Gastroesophageal sphincter (tissue), 4 donors: Measurements from ENCODE around the gene EPHB1. TPM values are rescaled to one million over a fixed set of nuclear protein-coding genes. Genes with fewer than 3 reads are reported as not detected.

ENCODE experiments used
- ATAC-seq: fragments of 150-250 bp; one replicate; pipeline ENCODE4 v1.9.1; 2016; ENCODE audit warnings: mild to moderate bottlenecking, moderate library complexity
- H3K27ac ChIP-seq, 4 donors: fragments of 200-600 bp; sonication (generic) in 3 of 4; 1 replicate in 3 of 4; 2 replicates in 1 of 4; pipeline ENCODE4 v1.5.1; 2016 to 2019
- H3K27me3 ChIP-seq: fragments of 200-600 bp; sonication (generic); one replicate; pipeline ENCODE4 v1.5.1; 2019
- H3K36me3 ChIP-seq, 2 donors: fragments of 200-600 bp; sonication (generic); one replicate each; pipeline ENCODE4 v1.5.1; 2019; ENCODE audit warnings: control low read depth in 1 of 2
- H3K4me1 ChIP-seq, 3 donors: fragments of 200-600 bp; sonication (generic); 1 replicate in 2 of 3; 2 replicates in 1 of 3; pipeline ENCODE4 v1.5.1; 2016 to 2019; ENCODE audit warnings: control low read depth in 2 of 3
- H3K4me3 ChIP-seq, 2 donors: fragments of 200-600 bp; sonication (generic); one replicate each; pipeline ENCODE4 v1.5.1; 2019; ENCODE audit warnings: mild to moderate bottlenecking in 1 of 2, moderate library complexity in 1 of 2
- H3K9me3 ChIP-seq, 3 donors: fragments of 200-600 bp; sonication (generic); one replicate each; pipeline ENCODE4 v1.5.1; 2017 to 2019; ENCODE audit warnings: control low read depth in 2 of 3
- CTCF ChIP-seq, 4 experiments: fragments of 200-600 bp in 2 of 4; fragments of 450-650 bp in 2 of 4; sonication (generic) in 1 of 4; IDR thresholded peaks; one replicate each; pipeline ENCODE4 v1.5.1; 2017 to 2019; ENCODE audit warnings: antibody characterized with exemption in 4 of 4, mild to moderate bottlenecking in 2 of 4, moderate library complexity in 2 of 4
- EP300 ChIP-seq: sonication (generic); formaldehyde crosslinking; IDR thresholded peaks from one replicate; pipeline ENCODE4 v1.6.1; 2017; ENCODE audit warnings: antibody characterized with exemption, mild to moderate bottlenecking
- POLR2A ChIP-seq, 2 donors: fragments of 450-650 bp; IDR thresholded peaks; one replicate each; pipeline ENCODE4 v1.6.1; 2017; ENCODE audit warnings: antibody characterized with exemption in 2 of 2, mild to moderate bottlenecking in 2 of 2, moderate library complexity in 1 of 2
- POLR2AphosphoS5 ChIP-seq: sonication (generic); formaldehyde crosslinking; IDR thresholded peaks from one replicate; pipeline ENCODE4 v1.6.1; 2017; ENCODE audit warnings: antibody characterized with exemption
- WGBS, 2 donors: methylation state at CpG; one replicate each; pipeline ENCODE4 v1.1.5; 2018; ENCODE audit warnings: low coverage in 1 of 2; 5-methylcytosine and 5-hydroxymethylcytosine counted together
- total RNA-seq, 4 donors: library from RNA; depleted of rRNA; stranded (reverse); fragments of >200 nt; gene quantifications; one replicate each; pipeline ENCODE4 v1.1.0, GENCODE V29; 2016

The EPHB1 gene
- total RNA-seq, 4 donors from 2014 or later: 0.81 to 5.7 (median 2.5) TPM; not detected in 1

- WGBS, 2 donors: 86% methylated on average over 1 of the region's 1 CpG; no CpG with 5 or more reads in 1 of the 2 donors
- Histone ChIP-seq H3K4me3 (no peak overlapping the region), H3K27ac (no peak overlapping the region), H3K4me1 (peaks cover 0 to 17% (median 0%) of the 10 kb centered on the region in 3 donors), H3K27me3 (no peaks in the 10 kb centered on the region), H3K36me3 (no peaks in the 10 kb centered on the region), H3K9me3 (no peaks in the 10 kb centered on the region)
- TF ChIP-seq EP300 (no peak), POLR2A (IDR thresholded peaks at IDR 0.05) (no peak), POLR2AphosphoS5 (no peak), CTCF (IDR thresholded peaks at IDR 0.05) (no peak)
- no peak for ATAC-seq
Observed at GRCh38 chr3:134899786-134900185, 104.7 kb downstream of the EPHB1 start.

DNA sequence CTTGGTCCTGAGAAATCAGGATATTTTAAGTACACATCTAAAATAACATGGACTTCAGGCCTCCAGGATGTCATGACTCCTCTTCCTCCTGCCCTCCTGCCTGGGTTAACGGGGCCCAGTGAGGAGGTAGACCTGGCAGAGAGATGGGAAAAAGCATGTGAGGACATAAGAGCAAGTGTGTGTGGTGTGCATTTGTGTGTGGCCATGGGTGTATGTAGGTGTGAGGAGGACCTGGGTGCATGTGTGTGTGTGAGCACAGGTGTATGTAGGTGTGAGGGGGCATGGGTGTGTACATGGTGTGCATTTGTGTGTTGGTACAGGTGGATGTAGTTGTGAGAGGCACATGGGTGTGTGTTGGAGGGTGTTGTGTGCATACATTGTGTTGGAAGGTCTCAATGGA lies 105.4 kb downstream of the EPHB1 start:
- 100% methylated on average over 1 of the region's 1 CpG for WGBS, 2 donors
- H3K27me3 ChIP-seq: no peaks in the 10 kb centered on the region
- H3K27ac ChIP-seq: no peak overlapping the region
- H3K36me3 ChIP-seq: no peaks in the 10 kb centered on the region
- ATAC-seq: no peak
- TF ChIP-seq POLR2A (IDR thresholded peaks at IDR 0.05) (no peak), EP300 (no peak), POLR2AphosphoS5 (no peak), CTCF (IDR thresholded peaks at IDR 0.05) (no peak)
- H3K4me1 ChIP-seq: peaks cover 0 to 24% (median 0%) of the 10 kb centered on the region in 3 donors
- H3K9me3 ChIP-seq: no peaks in the 10 kb centered on the region
- H3K4me3 ChIP-seq: no peak overlapping the region

GRCh38 chr3:134901461-134901860 lies 106.4 kb downstream of the EPHB1 start:
- Histone ChIP-seq H3K36me3 (no peaks in the 10 kb centered on the region), H3K9me3 (no peaks in the 10 kb centered on the region), H3K27ac (no peak overlapping the region), H3K4me1 (peaks cover 0 to 28% (median 0%) of the 10 kb centered on the region in 3 donors), H3K27me3 (no peaks in the 10 kb centered on the region), H3K4me3 (no peak overlapping the region)
- TF ChIP-seq POLR2AphosphoS5 (no peak), POLR2A (IDR thresholded peaks at IDR 0.05) (no peak), EP300 (no peak), CTCF (IDR thresholded peaks at IDR 0.05) (no peak)
- no peak for ATAC-seq
- WGBS, 2 donors: 89 to 90% methylated on average over 1 to 2 of the region's 2 CpGs

GRCh38 chr3:134903837-134904236 lies 108.8 kb downstream of the EPHB1 start:
- H3K36me3 ChIP-seq: no peaks in the 10 kb centered on the region
- no peak for TF ChIP-seq EP300
- TF ChIP-seq POLR2A (IDR thresholded peaks at IDR 0.05): no peak
- TF ChIP-seq CTCF (IDR thresholded peaks at IDR 0.05): no peak
- no peak for TF ChIP-seq POLR2AphosphoS5
- WGBS, 2 donors: 64 to 67% methylated on average over 2 of the region's 4 CpGs
- no peaks in the 10 kb centered on the region for H3K27me3 ChIP-seq
- no peak for ATAC-seq
- H3K4me3 ChIP-seq: no peak overlapping the region
- no peak overlapping the region for H3K27ac ChIP-seq
- H3K4me1 ChIP-seq: peaks cover 0 to 28% (median 0%) of the 10 kb centered on the region in 3 donors
- H3K9me3 ChIP-seq: no peaks in the 10 kb centered on the region

GRCh38 chr3:134904241-134904771 lies 109.2 kb downstream of the EPHB1 start:
- Histone ChIP-seq H3K4me3 (no peak overlapping the region), H3K36me3 (no peaks in the 10 kb centered on the region), H3K9me3 (no peaks in the 10 kb centered on the region), H3K27me3 (no peaks in the 10 kb centered on the region), H3K27ac (no peak overlapping the region), H3K4me1 (peaks cover 0 to 28% (median 0%) of the 10 kb centered on the region in 3 donors)
- TF ChIP-seq EP300 (no peak), POLR2AphosphoS5 (no peak), POLR2A (IDR thresholded peaks at IDR 0.05) (no peak), CTCF (IDR thresholded peaks at IDR 0.05) (no peak)
- WGBS, 2 donors: 57 to 64% methylated on average over 5 to 6 of the region's 6 CpGs
- no peak for ATAC-seq
